ENCODE data around the gene NADSYN1. TPM values are rescaled to one million over a fixed set of nuclear protein-coding genes. Genes with fewer than 3 reads are reported as not detected.

Gene NADSYN1
- total RNA-seq, 1 donor from 2014 or later = 58.9 TPM

GRCh38 chr11:71491531-71491930 is 38.5 kb downstream of the NADSYN1 start:
- DNase-seq = no peak

- no peak for DNase-seq
These were observed 38.9 kb downstream of the NADSYN1 start for GRCh38 chr11:71491940-71492339.

GRCh38 chr11:71495286-71496230 is 42.6 kb downstream of the NADSYN1 start:
- DNase-seq = no peak

GRCh38 chr11:71496421-71496820 is 43.4 kb downstream of the NADSYN1 start:
- no peak for DNase-seq

GRCh38 chr11:71498091-71498490 is 45.1 kb downstream of the NADSYN1 start:
- DNase-seq = no peak

- no peak for DNase-seq
These were observed 46.1 kb downstream of the NADSYN1 start for GRCh38 chr11:71499125-71499524.

GRCh38 chr11:71499546-71499945 is 46.5 kb downstream of the NADSYN1 start:
- DNase-seq = no peak

GRCh38 chr11:71500601-71501021 is 47.6 kb downstream of the NADSYN1 start:
- no peak for DNase-seq

GRCh38 chr11:71501071-71501985 is 48.3 kb downstream of the NADSYN1 start:
- no peak for DNase-seq

- DNase-seq = no peak
These were observed 49.0 kb downstream of the NADSYN1 start for GRCh38 chr11:71502026-71502425.

GRCh38 chr11:71502871-71503435 is 50.0 kb downstream of the NADSYN1 start:
- no peak for DNase-seq

- DNase-seq = no peak
These were observed 51.5 kb downstream of the NADSYN1 start for GRCh38 chr11:71504531-71504930.

GRCh38 chr11:71505001-71505400 is 52.0 kb downstream of the NADSYN1 start:
- DNase-seq = no peak

- DNase-seq = no peak
These were observed 52.8 kb downstream of the NADSYN1 start for GRCh38 chr11:71505781-71506180.

GRCh38 chr11:71507102-71507501 is 54.1 kb downstream of the NADSYN1 start:
- no peak for DNase-seq

- DNase-seq = no peak
These were observed 65.8 kb downstream of the NADSYN1 start for GRCh38 chr11:71518506-71519471.

GRCh38 chr11:71519546-71519945 is 66.5 kb downstream of the NADSYN1 start:
- peak; percentile 43 for DNase-seq

- DNase-seq = no peak
These were observed 72.4 kb downstream of the NADSYN1 start for GRCh38 chr11:71525188-71525937.

GRCh38 chr11:71525938-71526495 is 73.0 kb downstream of the NADSYN1 start:
- DNase-seq = no peak

Measured in tongue (tissue), 2 donors.